ENCODE results near the gene SYT11.

Gene SYT11

GRCh38 chr1:155877945-155878344 lies 18.6 kb downstream of the SYT11 start:
- DNase-seq (ENCODE audit: extremely low read depth, low read depth) = no peak
- TF ChIP-seq, protein P1, sequence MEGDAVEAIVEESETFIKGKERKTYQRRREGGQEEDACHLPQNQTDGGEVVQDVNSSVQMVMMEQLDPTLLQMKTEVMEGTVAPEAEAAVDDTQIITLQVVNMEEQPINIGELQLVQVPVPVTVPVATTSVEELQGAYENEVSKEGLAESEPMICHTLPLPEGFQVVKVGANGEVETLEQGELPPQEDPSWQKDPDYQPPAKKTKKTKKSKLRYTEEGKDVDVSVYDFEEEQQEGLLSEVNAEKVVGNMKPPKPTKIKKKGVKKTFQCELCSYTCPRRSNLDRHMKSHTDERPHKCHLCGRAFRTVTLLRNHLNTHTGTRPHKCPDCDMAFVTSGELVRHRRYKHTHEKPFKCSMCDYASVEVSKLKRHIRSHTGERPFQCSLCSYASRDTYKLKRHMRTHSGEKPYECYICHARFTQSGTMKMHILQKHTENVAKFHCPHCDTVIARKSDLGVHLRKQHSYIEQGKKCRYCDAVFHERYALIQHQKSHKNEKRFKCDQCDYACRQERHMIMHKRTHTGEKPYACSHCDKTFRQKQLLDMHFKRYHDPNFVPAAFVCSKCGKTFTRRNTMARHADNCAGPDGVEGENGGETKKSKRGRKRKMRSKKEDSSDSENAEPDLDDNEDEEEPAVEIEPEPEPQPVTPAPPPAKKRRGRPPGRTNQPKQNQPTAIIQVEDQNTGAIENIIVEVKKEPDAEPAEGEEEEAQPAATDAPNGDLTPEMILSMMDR (IDR thresholded peaks at IDR 0.05; ENCODE audit: low read depth, low read length, missing control alignments) = no peak
- H3K4me3 ChIP-seq (replicated peaks; ENCODE audit: low read depth, low read length) = no peak overlapping the region

GRCh38 chr1:155880251-155880650 lies 20.9 kb downstream of the SYT11 start:
- TF ChIP-seq, protein P1 (IDR thresholded peaks at IDR 0.05; ENCODE audit: low read depth, low read length, missing control alignments) = no peak
- H3K4me3 ChIP-seq (replicated peaks; ENCODE audit: low read depth, low read length) = no peak overlapping the region
- no peak for DNase-seq (ENCODE audit: extremely low read depth, low read depth)

- TF ChIP-seq, protein P1 (IDR thresholded peaks at IDR 0.05; ENCODE audit: low read depth, low read length, missing control alignments) = no peak
- H3K4me3 ChIP-seq (replicated peaks; ENCODE audit: low read depth, low read length) = no peak overlapping the region
- no peak for DNase-seq (ENCODE audit: extremely low read depth, low read depth)
These were observed 21.6 kb downstream of the SYT11 start for GRCh38 chr1:155880950-155881349.

DNA sequence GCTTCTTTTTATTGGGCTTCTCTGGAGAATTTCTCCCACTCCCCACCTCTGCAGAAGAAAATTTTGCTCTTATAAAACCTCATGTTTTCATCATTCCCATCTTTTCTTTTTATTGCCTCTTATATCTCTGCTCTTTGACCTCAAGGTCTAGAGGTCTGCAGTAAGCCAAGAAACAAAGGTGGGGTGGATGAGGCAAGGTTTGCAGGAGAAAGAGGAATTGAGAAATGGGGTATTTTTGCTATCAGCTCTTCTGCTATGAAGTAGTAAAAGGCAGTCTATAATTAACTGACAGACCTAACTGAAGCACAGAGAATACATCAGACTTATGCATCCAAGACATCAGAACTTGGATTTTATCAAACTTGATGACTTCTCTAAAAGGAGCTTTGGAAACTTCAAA lies 22.9 kb downstream of the SYT11 start:
- TF ChIP-seq, protein P1 (IDR thresholded peaks at IDR 0.05; ENCODE audit: low read depth, low read length, missing control alignments) = no peak
- H3K4me3 ChIP-seq (replicated peaks; ENCODE audit: low read depth, low read length) = no peak overlapping the region
- no peak for DNase-seq (ENCODE audit: extremely low read depth, low read depth)

GRCh38 chr1:155882766-155883165 lies 23.4 kb downstream of the SYT11 start:
- no peak overlapping the region for H3K4me3 ChIP-seq (replicated peaks; ENCODE audit: low read depth, low read length)
- TF ChIP-seq, protein P1 (IDR thresholded peaks at IDR 0.05; ENCODE audit: low read depth, low read length, missing control alignments) = no peak
- DNase-seq (ENCODE audit: extremely low read depth, low read depth) = no peak

DNA sequence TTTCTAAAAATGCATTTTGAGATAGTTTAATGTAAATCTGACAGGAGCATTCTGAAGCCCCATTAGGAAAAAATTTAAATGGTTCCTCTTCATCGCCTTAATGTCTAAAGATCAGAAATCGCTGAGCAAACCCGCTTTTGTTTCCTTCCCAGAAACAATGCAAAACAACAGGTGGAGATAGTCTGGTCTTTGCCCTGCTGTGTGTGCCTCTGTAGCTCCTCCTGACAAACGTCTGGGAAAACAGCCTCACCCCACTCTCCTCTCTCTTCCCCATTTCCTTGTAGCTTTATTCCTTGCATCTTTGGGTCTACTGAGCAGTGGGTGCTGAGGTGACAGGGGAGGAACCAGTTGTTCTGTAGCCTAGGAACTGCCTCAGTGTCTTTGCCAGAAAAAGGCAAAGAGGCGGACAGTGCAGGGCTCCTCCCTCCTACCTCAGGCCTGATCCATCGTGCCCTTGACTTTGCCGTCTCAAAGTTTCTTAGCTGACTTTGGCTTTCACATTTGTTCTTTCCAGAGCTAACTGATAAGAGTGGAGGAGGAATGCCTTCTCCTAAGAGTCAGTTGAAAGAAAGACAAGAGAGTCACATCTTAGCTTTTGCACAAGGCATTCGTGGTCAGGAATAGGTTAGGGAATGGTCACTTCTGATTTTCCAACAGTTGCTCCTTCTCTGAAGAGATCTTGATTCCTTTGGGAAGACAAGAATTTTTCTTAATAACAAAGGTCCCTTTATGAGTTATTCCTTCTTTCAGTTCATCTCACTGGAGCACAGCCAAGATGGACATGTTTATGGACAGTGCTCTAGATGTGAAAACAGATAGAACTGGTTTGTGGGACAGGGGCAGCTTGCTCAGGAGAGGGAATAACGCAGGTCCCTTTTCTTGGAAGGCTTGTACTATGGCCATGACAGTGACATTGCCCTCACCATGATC lies 24.9 kb downstream of the SYT11 start:
- H3K4me3 ChIP-seq (replicated peaks; ENCODE audit: low read depth, low read length) = no peak overlapping the region
- TF ChIP-seq, protein P1 (IDR thresholded peaks at IDR 0.05; ENCODE audit: low read depth, low read length, missing control alignments) = no peak
- no peak for DNase-seq (ENCODE audit: extremely low read depth, low read depth)
